HEK293 (cell line): ENCODE data around the gene MRPL44.

Source experiments
- CTCF ChIA-PET: fragments of 350-600 bp; formaldehyde crosslinking; extraction: SDS; loops from one replicate; lab custom pipeline; 2021; ENCODE audit warnings: antibody characterized with exemption; lab: Yijun Ruan, JAX
- POLR2A ChIA-PET: fragments of 300-600 bp; formaldehyde crosslinking; extraction: SDS; loops from one replicate; lab custom pipeline; 2020; ENCODE audit warnings: antibody characterized with exemption, inconsistent platforms; lab: Yijun Ruan, JAX
- H3K27ac ChIP-seq: fragments of 200-500 bp; sonication (Bioruptor generic); 2 replicates; pipeline ENCODE4 v1.5.1; 2014; ENCODE audit warnings: low read depth, low read length, control low read depth, inconsistent platforms; ENCODE audit errors: extremely low read depth
- H3K36me3 ChIP-seq, 2 experiments: fragments of 200-500 bp in 1 of 2; sonication (Bioruptor generic) in 1 of 2; 1 replicate in 1 of 2; 2 replicates in 1 of 2; pipeline ENCODE4 v1.5.1; 2014 to 2017; ENCODE audit warnings: inconsistent platforms in 2 of 2, low read length in 2 of 2; ENCODE audit not compliant: control insufficient read depth in 2 of 2, insufficient read depth in 1 of 2
- H3K4me1 ChIP-seq: fragments of 200-500 bp; sonication (Bioruptor generic); 2 replicates; pipeline ENCODE4 v1.5.1; 2014; ENCODE audit warnings: mild to moderate bottlenecking, low read length, inconsistent platforms; ENCODE audit not compliant: control insufficient read depth, insufficient read depth
- H3K4me3 ChIP-seq: 2 replicates; pipeline ENCODE4 v1.5.1; 2011; ENCODE audit warnings: low read depth, mild to moderate bottlenecking, control low read depth, low read length, moderate library complexity
- H3K9me3 ChIP-seq: fragments of 200-500 bp; sonication (Bioruptor generic); 2 replicates; pipeline ENCODE4 v1.5.1; 2014; ENCODE audit warnings: low read depth, low read length, inconsistent platforms; ENCODE audit not compliant: control insufficient read depth, insufficient read depth
- KLF1 ChIP-seq: fragments of 450-650 bp; formaldehyde crosslinking; IDR thresholded peaks from 2 replicates; pipeline ENCODE4 v1.5.1; 2016; ENCODE audit warnings: missing biosample characterization, missing genetic modification characterization
- KLF10 ChIP-seq: fragments of 450-650 bp; IDR thresholded peaks from 2 replicates; pipeline ENCODE4 v1.5.1; 2018; ENCODE audit warnings: missing biosample characterization, mild to moderate bottlenecking, missing genetic modification characterization
- SCRT2 ChIP-seq: fragments of 450-650 bp; formaldehyde crosslinking; IDR thresholded peaks from 2 replicates; pipeline ENCODE4 v1.5.1; 2016; ENCODE audit warnings: missing biosample characterization, missing genetic modification characterization
- ZFP41 ChIP-seq: fragments of 450-650 bp; formaldehyde crosslinking; IDR thresholded peaks from 2 replicates; pipeline ENCODE4 v1.5.1; 2016; ENCODE audit warnings: missing biosample characterization, missing genetic modification characterization, borderline replicate concordance
- ZFP69B ChIP-seq: fragments of 450-650 bp; formaldehyde crosslinking; IDR thresholded peaks from 2 replicates; pipeline ENCODE4 v1.5.1; 2016; ENCODE audit warnings: missing biosample characterization, missing genetic modification characterization
- ZNF157 ChIP-seq: fragments of 450-650 bp; formaldehyde crosslinking; IDR thresholded peaks from 2 replicates; pipeline ENCODE4 v1.5.1; 2016; ENCODE audit warnings: missing biosample characterization, missing genetic modification characterization
- ZNF174 ChIP-seq: fragments of 450-650 bp; formaldehyde crosslinking; IDR thresholded peaks from 2 replicates; pipeline ENCODE4 v1.5.0; 2017; ENCODE audit warnings: missing biosample characterization, mild to moderate bottlenecking, missing genetic modification characterization
- ZNF175 ChIP-seq: fragments of 450-650 bp; formaldehyde crosslinking; IDR thresholded peaks from 2 replicates; pipeline ENCODE4 v1.5.1; 2016; ENCODE audit warnings: missing biosample characterization, missing genetic modification characterization
- ZNF211 ChIP-seq: fragments of 450-650 bp; formaldehyde crosslinking; IDR thresholded peaks from 2 replicates; pipeline ENCODE4 v1.5.1; 2016; ENCODE audit warnings: low read depth, missing biosample characterization, missing genetic modification characterization
- ZNF214 ChIP-seq: fragments of 450-650 bp; formaldehyde crosslinking; IDR thresholded peaks from 2 replicates; pipeline ENCODE4 v1.5.1; 2017; ENCODE audit warnings: missing biosample characterization, mild to moderate bottlenecking, missing genetic modification characterization, borderline replicate concordance
- ZNF354C ChIP-seq: fragments of 450-650 bp; formaldehyde crosslinking; IDR thresholded peaks from 2 replicates; pipeline ENCODE4 v1.5.1; 2016; ENCODE audit warnings: missing biosample characterization, missing genetic modification characterization, low read depth, borderline replicate concordance
- ZNF366 ChIP-seq: fragments of 450-650 bp; formaldehyde crosslinking; conservative IDR thresholded peaks from 2 replicates; pipeline ENCODE4 v1.5.1; 2016; ENCODE audit warnings: missing biosample characterization, missing genetic modification characterization
- ZNF416 ChIP-seq: fragments of 450-650 bp; formaldehyde crosslinking; IDR thresholded peaks from 2 replicates; pipeline ENCODE4 v1.5.1; 2016; ENCODE audit warnings: missing biosample characterization, missing genetic modification characterization
- ZNF423 ChIP-seq: fragments of 450-650 bp; formaldehyde crosslinking; IDR thresholded peaks from 2 replicates; pipeline ENCODE4 v1.5.1; 2016; ENCODE audit warnings: missing biosample characterization, missing genetic modification characterization
- ZNF426 ChIP-seq: fragments of 450-650 bp; formaldehyde crosslinking; IDR thresholded peaks from 2 replicates; pipeline ENCODE4 v1.5.1; 2017; ENCODE audit warnings: missing biosample characterization, missing genetic modification characterization, mild to moderate bottlenecking, inconsistent platforms, moderate library complexity
- ZNF510 ChIP-seq: fragments of 450-650 bp; formaldehyde crosslinking; IDR thresholded peaks from 2 replicates; pipeline ENCODE4 v1.5.1; 2018; ENCODE audit warnings: mild to moderate bottlenecking, missing genetic modification characterization, missing biosample characterization; ENCODE audit not compliant: insufficient replicate concordance
- ZNF514 ChIP-seq: fragments of 450-650 bp; formaldehyde crosslinking; IDR thresholded peaks from 2 replicates; pipeline ENCODE4 v1.5.1; 2016; ENCODE audit warnings: missing biosample characterization, missing genetic modification characterization
- ZNF600 ChIP-seq: fragments of 450-650 bp; formaldehyde crosslinking; IDR thresholded peaks from 2 replicates; pipeline ENCODE4 v1.5.1; 2016; ENCODE audit warnings: missing biosample characterization, missing genetic modification characterization
- ZSCAN23 ChIP-seq: fragments of 450-650 bp; formaldehyde crosslinking; IDR thresholded peaks from 2 replicates; pipeline ENCODE4 v1.5.1; 2016; ENCODE audit warnings: missing biosample characterization, missing genetic modification characterization
- TF ChIP-seq, protein P1 (sequence below): fragments of 450-650 bp; formaldehyde crosslinking; optimal IDR thresholded peaks from 2 replicates; pipeline ENCODE3; 2016; ENCODE audit warnings: missing biosample characterization, mild to moderate bottlenecking, missing genetic modification characterization
- TF ChIP-seq, protein P2 (sequence below): fragments of 450-650 bp; formaldehyde crosslinking; IDR thresholded peaks from 2 replicates; pipeline ENCODE4 v1.5.1; 2016; ENCODE audit warnings: missing biosample characterization, missing genetic modification characterization, low read depth
- TF ChIP-seq, protein P3 (sequence below): fragments of 450-650 bp; formaldehyde crosslinking; IDR thresholded peaks from 2 replicates; pipeline ENCODE4 v1.5.1; 2016; ENCODE audit warnings: missing biosample characterization, missing genetic modification characterization
- TF ChIP-seq, protein P4 (sequence below): fragments of 450-650 bp; formaldehyde crosslinking; IDR thresholded peaks from 2 replicates; pipeline ENCODE4 v1.5.1; 2016; ENCODE audit warnings: missing biosample characterization, missing genetic modification characterization

MRPL44 gene

DNA sequence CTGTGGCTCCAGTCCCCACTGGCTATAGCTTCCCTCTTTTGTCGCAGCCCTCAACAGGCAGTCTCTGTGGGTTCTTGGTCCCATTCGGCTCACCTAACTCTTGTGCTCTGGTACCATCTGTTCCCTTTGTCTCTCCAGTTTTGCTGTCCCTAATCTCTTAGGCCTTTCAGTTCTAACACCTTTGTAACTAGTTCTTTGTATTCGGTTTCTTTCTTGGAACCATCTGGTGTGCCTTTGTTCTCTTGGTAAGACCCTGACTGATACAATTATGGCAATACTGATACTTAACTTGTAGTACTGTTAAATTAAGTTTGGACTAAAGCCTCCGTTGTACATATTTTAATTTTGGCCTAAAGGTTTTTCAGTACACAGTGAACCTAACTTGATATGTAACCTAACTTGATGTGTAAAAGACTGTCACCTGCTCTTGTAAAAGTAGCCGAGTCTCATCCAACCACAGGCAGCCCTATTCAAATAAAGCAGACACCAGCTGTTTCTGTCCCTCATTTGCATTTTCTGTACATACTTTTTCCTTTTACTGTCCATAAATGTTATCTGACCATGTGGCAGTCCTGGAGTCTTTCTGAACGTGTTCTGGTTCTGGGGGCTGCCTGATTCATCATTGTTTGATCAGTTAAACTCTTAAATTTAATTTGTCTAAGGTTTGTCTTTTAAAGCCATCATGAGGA lies 4.8 kb upstream of the MRPL44 start:
- peaks cover 8% of the 10 kb centered on the region for H3K4me1 ChIP-seq
- POLR2A ChIA-PET, result no interaction called here
- no peak overlapping the region for H3K4me3 ChIP-seq
- TF ChIP-seq ZNF214 (tag by site-specific recombination) (no peak), ZNF514 (tag by site-specific recombination) (no peak), ZNF354C (tag by site-specific recombination) (no peak), ZNF366 (tag by site-specific recombination) (no peak), KLF1 (tag by site-specific recombination) (no peak), ZFP69B (tag by site-specific recombination) (no peak), ZNF211 (no peak), ZNF426 (no peak), SCRT2 (tag by site-specific recombination) (no peak), ZNF157 (tag by site-specific recombination) (no peak), ZNF510 (tag by site-specific recombination) (no peak), ZNF423 (tag by site-specific recombination) (no peak), ZNF174 (tag by site-specific recombination) (no peak), ZSCAN23 (no peak), ZNF175 (tag by site-specific recombination) (no peak), KLF10 (tag by site-specific recombination) (no peak), ZNF600 (tag by site-specific recombination) (no peak)
- TF ChIP-seq, protein P1, sequence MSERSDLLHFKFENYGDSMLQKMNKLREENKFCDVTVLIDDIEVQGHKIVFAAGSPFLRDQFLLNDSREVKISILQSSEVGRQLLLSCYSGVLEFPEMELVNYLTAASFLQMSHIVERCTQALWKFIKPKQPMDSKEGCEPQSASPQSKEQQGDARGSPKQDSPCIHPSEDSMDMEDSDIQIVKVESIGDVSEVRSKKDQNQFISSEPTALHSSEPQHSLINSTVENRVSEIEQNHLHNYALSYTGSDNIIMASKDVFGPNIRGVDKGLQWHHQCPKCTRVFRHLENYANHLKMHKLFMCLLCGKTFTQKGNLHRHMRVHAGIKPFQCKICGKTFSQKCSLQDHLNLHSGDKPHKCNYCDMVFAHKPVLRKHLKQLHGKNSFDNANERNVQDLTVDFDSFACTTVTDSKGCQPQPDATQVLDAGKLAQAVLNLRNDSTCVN (tag by site-specific recombination), result no peak
- TF ChIP-seq, protein P2, sequence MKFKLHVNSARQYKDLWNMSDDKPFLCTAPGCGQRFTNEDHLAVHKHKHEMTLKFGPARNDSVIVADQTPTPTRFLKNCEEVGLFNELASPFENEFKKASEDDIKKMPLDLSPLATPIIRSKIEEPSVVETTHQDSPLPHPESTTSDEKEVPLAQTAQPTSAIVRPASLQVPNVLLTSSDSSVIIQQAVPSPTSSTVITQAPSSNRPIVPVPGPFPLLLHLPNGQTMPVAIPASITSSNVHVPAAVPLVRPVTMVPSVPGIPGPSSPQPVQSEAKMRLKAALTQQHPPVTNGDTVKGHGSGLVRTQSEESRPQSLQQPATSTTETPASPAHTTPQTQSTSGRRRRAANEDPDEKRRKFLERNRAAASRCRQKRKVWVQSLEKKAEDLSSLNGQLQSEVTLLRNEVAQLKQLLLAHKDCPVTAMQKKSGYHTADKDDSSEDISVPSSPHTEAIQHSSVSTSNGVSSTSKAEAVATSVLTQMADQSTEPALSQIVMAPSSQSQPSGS (tag by site-specific recombination), result no peak
- TF ChIP-seq, protein P3, sequence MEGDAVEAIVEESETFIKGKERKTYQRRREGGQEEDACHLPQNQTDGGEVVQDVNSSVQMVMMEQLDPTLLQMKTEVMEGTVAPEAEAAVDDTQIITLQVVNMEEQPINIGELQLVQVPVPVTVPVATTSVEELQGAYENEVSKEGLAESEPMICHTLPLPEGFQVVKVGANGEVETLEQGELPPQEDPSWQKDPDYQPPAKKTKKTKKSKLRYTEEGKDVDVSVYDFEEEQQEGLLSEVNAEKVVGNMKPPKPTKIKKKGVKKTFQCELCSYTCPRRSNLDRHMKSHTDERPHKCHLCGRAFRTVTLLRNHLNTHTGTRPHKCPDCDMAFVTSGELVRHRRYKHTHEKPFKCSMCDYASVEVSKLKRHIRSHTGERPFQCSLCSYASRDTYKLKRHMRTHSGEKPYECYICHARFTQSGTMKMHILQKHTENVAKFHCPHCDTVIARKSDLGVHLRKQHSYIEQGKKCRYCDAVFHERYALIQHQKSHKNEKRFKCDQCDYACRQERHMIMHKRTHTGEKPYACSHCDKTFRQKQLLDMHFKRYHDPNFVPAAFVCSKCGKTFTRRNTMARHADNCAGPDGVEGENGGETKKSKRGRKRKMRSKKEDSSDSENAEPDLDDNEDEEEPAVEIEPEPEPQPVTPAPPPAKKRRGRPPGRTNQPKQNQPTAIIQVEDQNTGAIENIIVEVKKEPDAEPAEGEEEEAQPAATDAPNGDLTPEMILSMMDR (tag by site-specific recombination), result no peak
- no peaks in the 10 kb centered on the region for H3K9me3 ChIP-seq
- no peak overlapping the region for H3K27ac ChIP-seq
- H3K36me3 ChIP-seq, result no peaks in the 10 kb centered on the region
- CTCF ChIA-PET, result interaction anchor here (1.7 kb wide), 1 partner anchor 18 kb away, joined by 3 read pairs; no protein-coding TSS in a partner anchor

DNA sequence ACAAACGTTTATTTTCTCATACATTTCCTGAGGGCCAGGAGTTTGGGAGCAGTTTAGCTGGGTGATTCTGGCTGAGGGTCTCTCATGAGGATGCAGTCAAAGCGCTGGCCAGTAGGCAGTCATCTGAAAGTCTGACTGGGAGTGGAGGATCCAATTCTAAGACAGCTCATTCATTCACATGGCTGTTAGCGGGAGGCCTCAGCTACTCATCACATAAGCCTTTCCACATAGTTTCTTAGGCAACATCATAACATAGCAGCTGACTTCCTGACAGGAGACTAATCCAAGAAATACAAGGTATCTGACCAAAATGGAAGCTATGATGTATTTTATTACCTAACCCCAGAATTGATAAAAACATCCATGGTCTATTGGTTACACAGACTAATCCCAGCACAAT lies 2.9 kb upstream of the MRPL44 start:
- H3K9me3 ChIP-seq, result no peaks in the 10 kb centered on the region
- peaks cover 10% of the 10 kb centered on the region for H3K4me1 ChIP-seq
- TF ChIP-seq, protein P4, sequence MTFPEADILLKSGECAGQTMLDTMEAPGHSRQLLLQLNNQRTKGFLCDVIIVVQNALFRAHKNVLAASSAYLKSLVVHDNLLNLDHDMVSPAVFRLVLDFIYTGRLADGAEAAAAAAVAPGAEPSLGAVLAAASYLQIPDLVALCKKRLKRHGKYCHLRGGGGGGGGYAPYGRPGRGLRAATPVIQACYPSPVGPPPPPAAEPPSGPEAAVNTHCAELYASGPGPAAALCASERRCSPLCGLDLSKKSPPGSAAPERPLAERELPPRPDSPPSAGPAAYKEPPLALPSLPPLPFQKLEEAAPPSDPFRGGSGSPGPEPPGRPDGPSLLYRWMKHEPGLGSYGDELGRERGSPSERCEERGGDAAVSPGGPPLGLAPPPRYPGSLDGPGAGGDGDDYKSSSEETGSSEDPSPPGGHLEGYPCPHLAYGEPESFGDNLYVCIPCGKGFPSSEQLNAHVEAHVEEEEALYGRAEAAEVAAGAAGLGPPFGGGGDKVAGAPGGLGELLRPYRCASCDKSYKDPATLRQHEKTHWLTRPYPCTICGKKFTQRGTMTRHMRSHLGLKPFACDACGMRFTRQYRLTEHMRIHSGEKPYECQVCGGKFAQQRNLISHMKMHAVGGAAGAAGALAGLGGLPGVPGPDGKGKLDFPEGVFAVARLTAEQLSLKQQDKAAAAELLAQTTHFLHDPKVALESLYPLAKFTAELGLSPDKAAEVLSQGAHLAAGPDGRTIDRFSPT (tag by site-specific recombination), result no peak
- TF ChIP-seq ZFP41 (no peak), ZNF416 (tag by site-specific recombination) (no peak)
- H3K27ac ChIP-seq, result no peak overlapping the region
- POLR2A ChIA-PET, result interaction anchor here (0.7 kb wide), 1 partner anchor 9 kb away, joined by 3 read pairs; the partner anchor contains the start of gene WDFY1
- H3K36me3 ChIP-seq, result peaks cover 0 to 1% of the 10 kb centered on the region in 2 experiments; a peak in 1 of 3 replicates
- CTCF ChIA-PET, result interaction anchor here (0.9 to 2.5 kb wide), 3 partner anchors 9 to 329 kb away, joined by 3 to 14 read pairs (median 4); partner anchors contain the start of gene WDFY1
- H3K4me3 ChIP-seq, result no peak overlapping the region
